Measurements from ENCODE around the gene ZIC1.

Gene ZIC1

DNA sequence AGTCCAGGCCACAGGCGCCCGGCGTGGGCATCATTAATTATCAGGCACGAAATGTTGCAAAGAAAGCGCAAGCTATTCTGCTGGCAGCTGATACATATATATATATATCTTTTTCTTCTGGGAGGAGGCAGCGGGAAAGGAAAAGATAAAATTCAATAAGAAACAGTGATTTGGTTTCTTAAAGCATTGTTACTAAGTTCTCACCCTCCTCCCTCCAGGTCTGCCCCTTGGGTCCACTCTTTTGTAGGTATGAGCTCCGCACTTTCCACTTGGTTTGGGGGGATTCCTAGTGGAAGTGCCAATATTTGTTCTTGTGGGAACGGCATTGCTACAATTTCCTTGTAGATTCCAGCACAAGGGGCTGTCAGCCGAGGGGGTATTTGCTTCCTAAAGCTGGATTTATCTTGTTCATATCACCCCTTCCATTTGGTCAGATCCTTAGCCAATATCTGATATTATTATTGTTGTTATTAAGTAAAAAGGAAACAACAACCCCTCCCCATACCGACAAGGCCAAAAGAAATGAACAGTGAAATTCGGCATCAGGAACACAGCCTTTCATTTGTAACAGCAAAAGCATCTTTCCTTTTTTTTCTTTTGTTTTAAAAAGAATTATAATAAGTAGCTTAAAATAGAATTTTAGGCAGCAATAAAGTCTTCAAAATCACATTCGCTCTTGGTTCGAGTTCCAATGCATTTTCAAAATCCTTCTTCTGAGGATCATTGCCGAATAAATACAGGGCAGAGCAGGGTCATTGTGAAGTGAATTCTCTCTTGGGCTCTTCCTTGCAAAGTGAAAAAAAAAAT lies 15.6 kb downstream of the ZIC1 start:
- no peak for DNase-seq

DNA sequence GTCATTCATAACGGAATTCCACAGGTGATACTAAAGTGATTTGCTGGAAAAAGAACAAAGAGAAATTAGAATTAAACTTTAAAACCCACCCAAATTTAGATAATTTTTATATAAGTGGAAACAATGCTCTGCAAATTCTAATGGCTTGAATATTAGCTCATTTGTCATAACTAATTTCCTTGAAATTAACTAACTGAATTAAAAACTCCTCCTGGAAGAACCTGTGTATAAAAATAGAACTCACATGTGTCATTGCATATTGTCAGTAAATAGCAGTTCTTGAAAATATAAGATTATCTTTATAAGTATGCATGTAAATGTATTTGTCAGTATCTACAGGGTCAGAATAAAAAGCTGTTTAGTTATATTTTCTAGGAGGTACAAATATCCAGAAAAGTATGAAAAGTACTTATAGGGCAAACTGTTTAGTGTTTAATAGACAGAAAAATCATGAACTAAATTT lies 16.3 kb downstream of the ZIC1 start:
- DNase-seq = no peak

DNA sequence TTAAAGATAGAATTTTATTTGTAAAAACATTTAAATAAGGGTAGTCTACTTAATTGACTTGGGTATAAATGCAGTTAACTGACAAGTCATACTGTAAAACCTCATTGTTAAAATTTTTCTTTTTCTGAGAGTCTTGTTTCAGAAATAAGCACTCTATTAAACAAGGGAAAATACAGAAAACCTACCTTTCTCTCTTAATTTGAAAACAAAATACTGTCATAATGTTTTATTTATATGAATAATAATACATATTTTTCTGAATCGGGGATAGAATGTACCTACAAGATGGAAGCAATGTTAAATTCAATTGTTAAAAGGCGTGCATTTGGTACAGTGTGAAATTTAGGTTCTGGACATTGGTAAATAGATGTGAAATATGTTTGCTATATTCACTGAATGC lies 17.8 kb downstream of the ZIC1 start:
- no peak for DNase-seq

DNA sequence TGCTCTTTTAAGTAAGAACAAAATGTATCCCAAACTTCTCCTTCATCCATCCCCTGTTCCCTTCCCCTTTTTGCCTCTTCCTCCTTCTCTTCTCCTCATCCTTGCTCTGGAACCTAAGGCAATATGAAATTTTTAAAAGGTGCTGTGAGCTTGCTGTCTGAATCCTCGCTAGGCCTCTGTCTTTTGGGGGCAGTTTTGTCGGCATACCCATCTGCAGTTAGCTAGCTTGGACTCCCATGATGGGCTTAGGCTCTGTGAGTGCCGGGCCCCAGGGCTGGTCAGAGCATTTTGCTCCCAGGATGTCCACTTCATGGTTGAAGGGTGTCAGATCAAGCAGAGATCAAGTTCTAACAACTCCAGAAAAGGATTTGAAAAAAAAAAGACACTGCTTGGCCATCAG lies 18.6 kb downstream of the ZIC1 start:
- no peak for DNase-seq

DNA sequence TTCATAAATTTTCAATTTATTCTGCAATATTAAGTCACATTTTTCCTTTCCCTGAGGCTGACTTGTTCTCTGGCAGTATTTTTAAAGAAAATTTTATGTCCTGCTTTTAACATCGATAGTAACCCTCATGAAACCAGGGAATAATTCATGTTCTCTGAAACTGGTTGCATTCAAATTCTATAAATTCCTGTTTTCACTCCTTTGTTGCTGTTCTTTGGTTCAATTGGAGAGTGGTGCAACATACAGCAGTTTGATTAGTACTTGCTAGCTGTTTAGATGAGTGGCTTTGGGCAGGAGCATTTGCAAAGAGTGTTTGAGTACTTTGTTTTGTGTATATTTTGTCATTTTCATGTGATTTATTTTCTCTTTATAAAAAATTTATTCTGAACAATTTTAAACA lies 19.2 kb downstream of the ZIC1 start:
- no peak for DNase-seq

DNA sequence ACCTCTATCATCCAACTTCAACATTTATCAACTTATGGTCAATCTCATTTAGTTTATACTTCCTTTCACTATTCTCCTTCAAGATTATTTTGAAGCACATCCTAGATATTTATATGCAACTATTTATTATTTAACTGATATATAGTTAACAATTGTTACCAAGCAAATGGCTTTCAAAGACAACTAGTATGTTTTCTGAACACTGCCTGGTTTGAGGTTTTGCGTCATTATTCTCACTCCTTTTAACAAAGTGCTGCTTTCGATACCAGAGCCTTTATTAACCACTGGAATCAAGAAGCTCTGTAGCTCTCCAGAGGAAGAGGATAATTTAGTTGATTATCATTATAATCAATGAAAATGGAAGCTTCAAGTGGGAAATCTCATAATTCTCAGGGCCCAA lies 19.6 kb downstream of the ZIC1 start:
- DNase-seq = no peak

DNA sequence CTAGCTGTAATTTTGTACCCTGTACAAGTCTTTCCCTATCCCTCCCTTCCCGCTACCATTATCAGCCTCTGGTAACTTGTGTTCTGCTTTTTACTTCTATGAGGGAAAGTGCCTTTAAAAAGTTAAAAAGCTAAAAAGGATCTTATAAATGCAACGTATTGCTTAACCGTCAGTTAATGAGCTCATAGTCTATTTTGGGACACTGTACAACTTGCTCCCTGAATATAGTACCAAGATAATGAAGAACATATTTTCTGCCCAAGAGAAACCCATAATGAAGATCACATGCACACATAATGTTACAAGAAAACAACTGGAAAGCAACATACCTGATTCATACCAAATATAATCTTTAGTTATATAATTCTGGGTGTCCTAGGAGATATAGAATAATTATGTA lies 22.6 kb downstream of the ZIC1 start:
- DNase-seq = no peak

DNA sequence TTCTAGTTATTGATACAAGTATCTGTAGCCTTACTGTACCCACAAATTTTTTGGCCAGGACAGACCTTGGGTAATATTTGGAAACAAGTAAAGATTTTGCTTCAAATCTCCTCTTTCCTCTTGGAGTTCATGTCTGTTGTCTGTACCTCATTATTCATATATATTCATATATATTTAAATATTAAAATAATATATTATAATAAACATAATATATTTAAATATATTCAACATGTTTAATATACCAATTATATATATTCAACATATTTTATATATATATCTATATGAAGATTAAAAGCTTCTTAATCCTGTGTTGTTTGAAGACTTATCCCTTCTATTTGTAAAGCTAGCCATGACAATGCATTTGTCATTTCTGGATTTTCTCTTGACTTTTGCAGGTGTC lies 38.1 kb downstream of the ZIC1 start:
- no peak for DNase-seq

DNA sequence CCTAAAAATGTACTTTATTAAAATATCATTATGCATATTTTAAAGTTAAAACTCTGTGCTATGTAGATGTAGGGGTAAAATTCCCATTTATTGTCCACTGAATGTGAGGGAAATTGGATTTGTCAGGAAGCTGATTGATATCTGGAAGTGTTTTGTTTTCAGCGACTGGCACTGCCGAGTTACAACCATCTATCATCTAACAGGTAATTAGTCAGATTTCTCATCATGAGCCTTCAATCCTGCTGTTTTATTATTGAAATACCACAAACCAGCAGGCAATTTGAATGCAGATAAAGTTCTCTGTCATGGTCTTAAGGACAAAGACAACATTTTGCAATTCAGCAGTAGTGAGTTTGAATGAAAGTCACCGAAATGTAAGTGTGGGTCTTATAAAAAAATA lies 40.5 kb downstream of the ZIC1 start:
- DNase-seq = no peak

DNA sequence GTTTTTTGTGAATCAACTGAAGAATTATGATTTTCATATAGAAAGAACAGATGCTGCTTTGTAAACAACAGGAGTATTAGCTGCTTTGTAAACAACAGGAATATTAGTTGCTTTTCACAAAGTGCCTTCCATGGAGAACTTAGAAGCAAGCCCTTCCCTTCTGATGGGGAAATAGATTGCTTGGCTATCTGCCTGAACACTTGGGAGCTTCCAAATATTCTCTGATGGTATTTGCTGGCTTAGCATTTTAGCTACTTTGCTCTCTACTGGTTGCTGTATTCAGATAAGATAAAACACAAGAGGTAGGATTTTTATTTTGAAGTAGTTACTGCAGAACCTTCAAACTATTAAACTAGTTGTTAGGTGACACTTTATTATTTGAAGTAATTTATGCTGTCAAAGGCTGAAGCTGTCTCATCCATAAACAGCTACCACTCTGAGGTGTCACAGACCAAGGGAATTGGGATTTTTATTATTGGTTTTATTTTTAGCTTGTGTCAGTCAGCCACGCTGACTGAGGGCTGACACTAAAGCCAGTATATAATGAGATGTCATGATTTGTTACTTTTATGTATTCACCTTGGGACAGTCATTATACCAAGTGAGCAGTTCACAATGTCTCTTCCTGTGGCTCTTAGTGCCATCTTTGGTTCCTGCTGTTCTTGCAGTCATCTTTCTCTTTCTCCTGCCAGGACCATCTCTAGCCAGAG lies 50.0 kb downstream of the ZIC1 start:
- DNase-seq = no peak

DNA sequence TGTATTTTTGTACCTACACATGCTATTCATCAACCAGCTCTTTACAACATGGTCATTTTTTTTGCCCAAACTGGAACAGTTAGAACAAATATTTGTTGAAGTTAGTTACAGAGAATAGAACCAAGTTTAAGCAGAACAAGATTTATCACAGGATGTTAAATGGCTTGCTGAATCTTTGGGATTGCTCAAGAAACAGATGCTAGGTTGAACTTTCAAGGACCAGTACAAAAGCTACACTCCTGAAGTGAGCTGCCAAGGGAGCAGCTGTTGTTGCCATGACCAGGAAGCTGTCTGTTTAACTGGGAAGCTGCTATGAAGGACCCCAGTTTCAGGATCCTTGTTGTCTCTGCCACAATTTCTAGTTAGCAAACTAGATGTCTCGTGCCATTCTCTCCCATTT lies 53.7 kb downstream of the ZIC1 start:
- DNase-seq = no peak
